ENCODE results near the gene WDR54. TPM values are rescaled to one million over a fixed set of nuclear protein-coding genes. Genes with fewer than 3 reads are reported as not detected.

Gene WDR54
- total RNA-seq, 1 experiment from 2014 or later = 53.0 TPM

GRCh38 chr2:74436111-74436805 is 14.7 kb downstream of the WDR54 start:
- no peaks in the 10 kb centered on the region for H3K9me3 ChIP-seq (ENCODE audit: insufficient read depth, low read depth)
- H3K27me3 ChIP-seq (ENCODE audit: insufficient read depth, low read depth) = no peaks in the 10 kb centered on the region
- H3K79me2 ChIP-seq (ENCODE audit: low read depth) = peaks cover 45% of the 10 kb centered on the region
- intact Hi-C loops (cut with micrococcal nuclease; ENCODE audit: unreplicated experiment) = no loop called here
- H3K4me1 ChIP-seq (replicated peaks; ENCODE audit: insufficient read depth) = peaks cover 7% of the 10 kb centered on the region; the same call in 1 of the 2 replicates
- no peaks in the 10 kb centered on the region for H3K9me2 ChIP-seq (ENCODE audit: insufficient read depth)
- H4K20me1 ChIP-seq (ENCODE audit: insufficient read depth) = peaks cover 41% of the 10 kb centered on the region
- H3K36me3 ChIP-seq (ENCODE audit: low read depth) = peaks cover 10% of the 10 kb centered on the region; the same call in 1 of the 2 replicates
- H2AFZ ChIP-seq = no peak overlapping the region
- H3K4me3 ChIP-seq = no peak overlapping the region
- no peak overlapping the region for H3K27ac ChIP-seq
- no TSS peak for BruUV-seq (replicated peaks)
- no peak for DNase-seq
- ChIA-PET CTCF (no interaction called here), POLR2A (ENCODE audit: unreplicated experiment) (no interaction called here)
- TF ChIP-seq EZH2 (IDR thresholded peaks at IDR 0.05; ENCODE audit: low read depth) (no peak), CTCF (conservative IDR thresholded peaks at IDR 0.05) (no peak)
- H3F3A ChIP-seq (ENCODE audit: insufficient read depth, low read depth) = peaks cover 6% of the 10 kb centered on the region
- no peak overlapping the region for H3K4me2 ChIP-seq

DNA sequence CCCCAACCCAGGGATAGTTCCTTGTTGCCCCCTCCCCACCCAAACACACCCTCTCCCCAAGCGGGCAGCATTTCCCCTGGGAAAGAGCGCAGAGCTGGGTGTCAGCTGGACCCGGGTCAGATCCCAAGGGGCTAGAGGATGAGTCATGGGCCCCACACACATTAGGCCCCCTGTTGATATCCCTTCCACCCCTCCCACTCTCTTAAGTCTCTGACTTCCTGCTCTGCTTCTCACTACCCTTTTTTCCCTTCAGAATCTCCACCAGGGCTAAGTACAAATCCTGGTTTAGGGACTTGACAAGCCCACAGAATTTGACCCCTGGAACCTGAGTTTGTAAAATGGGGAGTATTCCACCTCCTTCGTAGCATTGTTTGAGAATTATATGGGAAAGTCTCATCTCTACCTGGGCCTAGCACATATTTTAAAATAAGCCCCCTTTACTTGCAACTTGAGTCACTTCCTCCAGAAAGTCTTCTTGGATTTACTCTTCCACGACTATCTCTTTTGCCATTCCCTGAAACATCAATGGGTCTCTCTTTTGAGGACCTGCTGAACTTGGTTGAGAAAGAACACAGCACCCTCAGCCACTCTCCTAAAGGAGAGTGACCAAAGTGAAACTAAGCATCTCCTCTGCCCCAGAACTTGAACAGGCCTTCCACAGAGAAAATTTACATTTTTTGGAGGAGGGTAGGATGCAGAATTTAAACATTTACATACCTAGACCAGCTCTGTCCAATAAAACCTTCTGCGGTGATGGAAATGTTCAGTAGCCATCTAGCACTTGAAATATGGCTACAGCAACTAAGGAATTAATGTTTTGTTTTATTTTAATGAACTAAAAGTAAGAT is 15.5 kb downstream of the WDR54 start:
- Histone ChIP-seq H3K9me3 (ENCODE audit: insufficient read depth, low read depth) (no peaks in the 10 kb centered on the region), H3K27ac (no peak overlapping the region), H3K36me3 (ENCODE audit: low read depth) (peaks cover 4% of the 10 kb centered on the region; the same call in 1 of the 2 replicates), H3K4me3 (no peak overlapping the region), H4K20me1 (ENCODE audit: insufficient read depth) (peaks cover 41% of the 10 kb centered on the region), H3K4me2 (no peak overlapping the region), H3K27me3 (ENCODE audit: insufficient read depth, low read depth) (no peaks in the 10 kb centered on the region), H3K9me2 (ENCODE audit: insufficient read depth) (no peaks in the 10 kb centered on the region), H3K79me2 (ENCODE audit: low read depth) (peaks cover 45% of the 10 kb centered on the region), H2AFZ (no peak overlapping the region), H3F3A (ENCODE audit: insufficient read depth, low read depth) (peaks cover 14% of the 10 kb centered on the region), H3K4me1 (replicated peaks; ENCODE audit: insufficient read depth) (peaks cover 7% of the 10 kb centered on the region; the same call in 1 of the 2 replicates)
- intact Hi-C loops (cut with micrococcal nuclease; ENCODE audit: unreplicated experiment) = no loop called here
- DNase-seq = no peak
- POLR2A ChIA-PET (ENCODE audit: unreplicated experiment) = no interaction called here
- no peak for TF ChIP-seq CTCF (conservative IDR thresholded peaks at IDR 0.05)
- TF ChIP-seq EZH2 (IDR thresholded peaks at IDR 0.05; ENCODE audit: low read depth) = no peak
- BruUV-seq (replicated peaks) = no TSS peak
- CTCF ChIA-PET = no interaction called here

- peaks cover 45% of the 10 kb centered on the region for H3K79me2 ChIP-seq (ENCODE audit: low read depth)
- H3K4me1 ChIP-seq (replicated peaks; ENCODE audit: insufficient read depth) = peaks cover 10% of the 10 kb centered on the region; the same call in 1 of the 2 replicates
- H3K4me3 ChIP-seq = no peak overlapping the region
- DNase-seq = no peak
- no peak overlapping the region for H2AFZ ChIP-seq
- no peak overlapping the region for H3K4me2 ChIP-seq
- H3K36me3 ChIP-seq (ENCODE audit: low read depth) = 0 out of 2 replicates have a peak, but pooled peaks cover 4% of the 10 kb centered on the region
- intact Hi-C loops (cut with micrococcal nuclease; ENCODE audit: unreplicated experiment) = no loop called here
- TF ChIP-seq EZH2 (IDR thresholded peaks at IDR 0.05; ENCODE audit: low read depth) (no peak), CTCF (conservative IDR thresholded peaks at IDR 0.05) (no peak)
- CTCF ChIA-PET = no interaction called here
- peaks cover 23% of the 10 kb centered on the region for H3F3A ChIP-seq (ENCODE audit: insufficient read depth, low read depth)
- no peaks in the 10 kb centered on the region for H3K9me3 ChIP-seq (ENCODE audit: insufficient read depth, low read depth)
- no peak overlapping the region for H3K27ac ChIP-seq
- H3K27me3 ChIP-seq (ENCODE audit: insufficient read depth, low read depth) = no peaks in the 10 kb centered on the region
- H3K9me2 ChIP-seq (ENCODE audit: insufficient read depth) = no peaks in the 10 kb centered on the region
- BruUV-seq (replicated peaks) = no TSS peak
- POLR2A ChIA-PET (ENCODE audit: unreplicated experiment) = interaction anchor here (0.6 kb wide), 1 partner anchor 37 kb away, joined by 10 read pairs; no protein-coding TSS in a partner anchor
- H4K20me1 ChIP-seq (ENCODE audit: insufficient read depth) = peaks cover 41% of the 10 kb centered on the region
Measured at GRCh38 chr2:74438248-74438647, 16.7 kb downstream of the WDR54 start.

Measured in PC-9 (cell line).